ENCODE results near the gene GYS2.
A peak's percentile ranks its signal among the peaks of the same experiment; 100 is the strongest.

Gene GYS2

GRCh38 chr12:21501258-21502163 is 103.1 kb downstream of the GYS2 start, which contains the start of the genes GOLT1B and RECQL:
Gene GOLT1B, plus strand, starts transcription at chr12:21501789. Its CDS starts 135 bp downstream, at chr12:21501924.
Gene RECQL, minus strand, starts transcription at chr12:21501635. Its CDS starts 2,065 bp downstream, at chr12:21499570.
- DNase-seq = peak; percentile 75 to 80

- DNase-seq = no peak
These were observed 103.8 kb downstream of the GYS2 start for GRCh38 chr12:21500786-21501257.

- DNase-seq = no peak
These were observed 104.9 kb downstream of the GYS2 start for GRCh38 chr12:21499765-21500164.
